ENCODE data around the gene TNFRSF4. TPM values are rescaled to one million over a fixed set of nuclear protein-coding genes. Genes with fewer than 3 reads are reported as not detected.

TNFRSF4 gene
- total RNA-seq, 2 experiments from 2014 or later: 340 to 418 TPM

DNA sequence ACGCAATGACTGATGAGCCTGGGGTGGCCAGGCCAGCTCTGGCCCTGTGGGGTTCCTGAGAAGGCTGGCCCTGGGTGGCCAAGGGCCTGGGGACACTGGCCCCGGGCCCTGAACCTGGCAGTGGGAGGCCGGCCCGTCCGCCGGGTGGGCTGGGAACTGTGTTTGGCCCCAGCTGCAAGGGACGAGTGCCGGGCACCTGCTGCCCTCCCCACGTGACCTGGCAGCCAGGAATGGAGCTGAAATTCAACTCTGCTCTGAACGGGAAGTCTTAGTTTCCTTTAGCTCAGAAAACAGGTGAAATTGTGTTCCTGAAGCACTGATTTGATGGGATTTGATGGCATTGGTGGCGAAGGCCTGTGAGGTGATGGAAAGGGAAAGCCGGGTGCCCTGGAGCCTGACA, 48.5 kb downstream of the TNFRSF4 start:
- intact Hi-C loops (cut with DNase I, micrococcal nuclease): no loop called here
- ChIA-PET POLR2A (no interaction called here), CTCF (interaction anchor here (1.0 kb wide), 1 partner anchor 15 kb away, joined by 3 read pairs; no protein-coding TSS in a partner anchor)
- peaks cover 3% of the 10 kb centered on the region for H3K4me1 Mint-ChIP-seq
- H3K27me3 Mint-ChIP-seq: peaks cover 6% of the 10 kb centered on the region
- ATAC-seq (no peak), DNase-seq (no peak)
- no peaks in the 10 kb centered on the region for H3K9me3 Mint-ChIP-seq (ENCODE audit: low read depth)
- H3K4me3 Mint-ChIP-seq: no peak overlapping the region
- no peaks in the 10 kb centered on the region for H3K36me3 Mint-ChIP-seq (ENCODE audit: low read depth)
- H3K27ac Mint-ChIP-seq: peak overlapping the region; percentile 42

- CTCF ChIA-PET: interaction anchor here (1.0 kb wide), 1 partner anchor 16 kb away, joined by 3 read pairs; no protein-coding TSS in a partner anchor
- Mint-ChIP-seq H3K4me3 (no peak overlapping the region), H3K36me3 (ENCODE audit: low read depth) (no peaks in the 10 kb centered on the region), H3K4me1 (no peaks in the 10 kb centered on the region), H3K27ac (no peak overlapping the region), H3K27me3 (peaks cover 3% of the 10 kb centered on the region), H3K9me3 (ENCODE audit: low read depth) (no peaks in the 10 kb centered on the region)
- DNase-seq (no peak), ATAC-seq (no peak)
- intact Hi-C loops (cut with DNase I, micrococcal nuclease): no loop called here
- POLR2A ChIA-PET: interaction anchor here (0.6 kb wide), 1 partner anchor 106 kb away, joined by 3 read pairs; no protein-coding TSS in a partner anchor
Measured at GRCh38 chr1:1164701-1165451, 49.1 kb downstream of the TNFRSF4 start.

GRCh38 chr1:1164361-1164700, 49.6 kb downstream of the TNFRSF4 start:
- ChIA-PET POLR2A (interaction anchor here (0.6 kb wide), 1 partner anchor 107 kb away, joined by 3 read pairs; no protein-coding TSS in a partner anchor), CTCF (no interaction called here)
- H3K27me3 Mint-ChIP-seq: peaks cover 2% of the 10 kb centered on the region
- H3K4me1 Mint-ChIP-seq: no peaks in the 10 kb centered on the region
- no peaks in the 10 kb centered on the region for H3K9me3 Mint-ChIP-seq (ENCODE audit: low read depth)
- ATAC-seq (no peak), DNase-seq (no peak)
- intact Hi-C loops (cut with DNase I, micrococcal nuclease): no loop called here
- no peak overlapping the region for H3K4me3 Mint-ChIP-seq
- no peak overlapping the region for H3K27ac Mint-ChIP-seq
- no peaks in the 10 kb centered on the region for H3K36me3 Mint-ChIP-seq (ENCODE audit: low read depth)

- H3K4me1 Mint-ChIP-seq: no peaks in the 10 kb centered on the region
- H3K27ac Mint-ChIP-seq: no peak overlapping the region
- peaks cover 2% of the 10 kb centered on the region for H3K27me3 Mint-ChIP-seq
- ATAC-seq (no peak), DNase-seq (no peak)
- ChIA-PET POLR2A (no interaction called here), CTCF (no interaction called here)
- intact Hi-C loops (cut with DNase I, micrococcal nuclease): no loop called here
- H3K4me3 Mint-ChIP-seq: no peak overlapping the region
- H3K36me3 Mint-ChIP-seq (ENCODE audit: low read depth): no peaks in the 10 kb centered on the region
- no peaks in the 10 kb centered on the region for H3K9me3 Mint-ChIP-seq (ENCODE audit: low read depth)
Measured at GRCh38 chr1:1163538-1164070, 50.3 kb downstream of the TNFRSF4 start.

GRCh38 chr1:1162597-1163537, 51.1 kb downstream of the TNFRSF4 start:
- ChIA-PET POLR2A (no interaction called here), CTCF (no interaction called here)
- Mint-ChIP-seq H3K4me3 (no peak overlapping the region), H3K9me3 (ENCODE audit: low read depth) (no peaks in the 10 kb centered on the region), H3K4me1 (no peaks in the 10 kb centered on the region), H3K27ac (no peak overlapping the region), H3K36me3 (ENCODE audit: low read depth) (no peaks in the 10 kb centered on the region), H3K27me3 (peaks cover 2% of the 10 kb centered on the region)
- DNase-seq (no peak), ATAC-seq (no peak)
- intact Hi-C loops (cut with DNase I, micrococcal nuclease): no loop called here

- no peak overlapping the region for H3K4me3 Mint-ChIP-seq
- H3K36me3 Mint-ChIP-seq (ENCODE audit: low read depth): no peaks in the 10 kb centered on the region
- intact Hi-C loops (cut with DNase I, micrococcal nuclease): no loop called here
- no peak for DNase-seq
- ChIA-PET CTCF (interaction anchor here (0.6 to 0.8 kb wide), 2 partner anchors 18 to 25 kb away, joined by 3 to 4 read pairs; no protein-coding TSS in a partner anchor), POLR2A (no interaction called here)
- peaks cover 2% of the 10 kb centered on the region for H3K27me3 Mint-ChIP-seq
- H3K4me1 Mint-ChIP-seq: no peaks in the 10 kb centered on the region
- ATAC-seq: no peak
- H3K9me3 Mint-ChIP-seq (ENCODE audit: low read depth): no peaks in the 10 kb centered on the region
- no peak overlapping the region for H3K27ac Mint-ChIP-seq
Measured at GRCh38 chr1:1161683-1162079, 52.3 kb downstream of the TNFRSF4 start.

Small RNA genes within 50 kb of the gene (microRNA-seq; reads per million reads assigned to microRNA genes)
- gene MIR200A (ENCODE audit: borderline replicate concordance) (5.6 reads per million, percentile 18 among the genes with 10 or more reads in this experiment), gene MIR200B (ENCODE audit: borderline replicate concordance) (8.1 reads per million, percentile 24 among the genes with 10 or more reads in this experiment), gene MIR429 (ENCODE audit: borderline replicate concordance) (14.1 reads per million, percentile 36 among the genes with 10 or more reads in this experiment)

Other genes starting within 250 kb of the TNFRSF4 start
- gene PLEKHN1, start 247.7 kb downstream of the TNFRSF4 start, total RNA-seq: 1 to 10 TPM; 1.1 to 1.4 TPM
- not detected for gene PERM1, start 232.1 kb downstream of the TNFRSF4 start, total RNA-seq
- 1 to 10 TPM; 3.5 to 4.2 TPM for gene HES4, start 214.1 kb downstream of the TNFRSF4 start, total RNA-seq
- 10 to 100 TPM; 30.5 to 51.7 TPM for gene ISG15, start 200.7 kb downstream of the TNFRSF4 start, total RNA-seq
- 10 to 100 TPM; 22.7 to 24.4 TPM for gene AGRN, start 194.0 kb downstream of the TNFRSF4 start, total RNA-seq
- gene RNF223, start 139.8 kb downstream of the TNFRSF4 start, total RNA-seq: not detected
- 10 to 100 TPM; 11.3 to 13.5 TPM for gene C1orf159, start 98.1 kb downstream of the TNFRSF4 start, total RNA-seq
- not detected for gene TTLL10, start 40.3 kb downstream of the TNFRSF4 start, total RNA-seq
- gene TNFRSF18, start 7.6 kb downstream of the TNFRSF4 start, total RNA-seq: 100 to 1,000 TPM in 1 of 2 experiments, 10 to 100 TPM in 1; 95.0 to 164 TPM
- 100 to 1,000 TPM; 108 to 128 TPM for gene SDF4, start 17.8 kb upstream of the TNFRSF4 start, total RNA-seq
- 10 to 100 TPM in 1 of 2 experiments, 1 to 10 TPM in 1; 9.4 to 12.2 TPM for gene B3GALT6, start 18.1 kb upstream of the TNFRSF4 start, total RNA-seq
- 1 to 10 TPM; 1.1 to 1.6 TPM for gene C1QTNF12, start 32.6 kb upstream of the TNFRSF4 start, total RNA-seq
- gene UBE2J2, start 59.7 kb upstream of the TNFRSF4 start, total RNA-seq: 10 to 100 TPM; 57.4 to 60.2 TPM
- 1 to 10 TPM; 3.6 to 3.8 TPM for gene SCNN1D, start 66.3 kb upstream of the TNFRSF4 start, total RNA-seq
- 10 to 100 TPM; 17.5 to 24.3 TPM for gene ACAP3, start 93.8 kb upstream of the TNFRSF4 start, total RNA-seq
- 10 to 100 TPM; 13.7 to 18.0 TPM for gene PUSL1, start 94.4 kb upstream of the TNFRSF4 start, total RNA-seq
- gene INTS11, start 110.5 kb upstream of the TNFRSF4 start, total RNA-seq: 100 to 1,000 TPM; 117 to 151 TPM
- gene CPTP, start 110.6 kb upstream of the TNFRSF4 start, total RNA-seq: 10 to 100 TPM in 1 of 2 experiments, 1 to 10 TPM in 1; 9.9 to 11.4 TPM
- under 1 TPM; 0.28 to 0.41 TPM for gene TAS1R3, start 117.1 kb upstream of the TNFRSF4 start, total RNA-seq
- 10 to 100 TPM; 35.3 to 35.5 TPM for gene DVL1, start 135.3 kb upstream of the TNFRSF4 start, total RNA-seq
- under 1 TPM; 0.25 to 0.49 TPM for gene MXRA8, start 144.4 kb upstream of the TNFRSF4 start, total RNA-seq
- 100 to 1,000 TPM in 1 of 2 experiments, 10 to 100 TPM in 1; 89.5 to 117 TPM for gene AURKAIP1, start 161.1 kb upstream of the TNFRSF4 start, total RNA-seq
- gene CCNL2, start 185.2 kb upstream of the TNFRSF4 start, total RNA-seq: 10 to 100 TPM; 73.6 to 89.7 TPM
- 100 to 1,000 TPM; 126 to 143 TPM for gene MRPL20, start 193.1 kb upstream of the TNFRSF4 start, total RNA-seq
- not detected for gene ANKRD65, start 207.1 kb upstream of the TNFRSF4 start, total RNA-seq
- under 1 TPM; 0.56 to 0.78 TPM for gene VWA1, start 221.5 kb upstream of the TNFRSF4 start, total RNA-seq
- under 1 TPM; 0.30 to 0.39 TPM for gene ATAD3C, start 235.5 kb upstream of the TNFRSF4 start, total RNA-seq

Measured in activated CD4-positive, alpha-beta T cell treated with anti-CD3 and anti-CD28 coated beads for 36 hours (primary cell).